NCI-H748 (cell line): ENCODE measurements around the gene FAIM2.
A peak's percentile ranks its signal among the peaks of the same experiment; 100 is the strongest.

Experiments
- DNase-seq: peaks from one replicate; lab custom pipeline; 2025; ENCODE audit not compliant: unreplicated experiment; lab: John Stamatoyannopoulos, UW

FAIM2 gene

GRCh38 chr12:49827401-49828099 is 76.2 kb downstream of the FAIM2 start:
- DNase-seq, result peak; percentile 73

- DNase-seq, result no peak
Measured at GRCh38 chr12:49827051-49827400, 76.7 kb downstream of the FAIM2 start.

- no peak for DNase-seq
Measured at GRCh38 chr12:49825971-49826421, 77.7 kb downstream of the FAIM2 start.

GRCh38 chr12:49825360-49825970 is 78.2 kb downstream of the FAIM2 start:
- DNase-seq, result no peak

GRCh38 chr12:49824895-49825294 is 78.8 kb downstream of the FAIM2 start:
- DNase-seq, result no peak

- DNase-seq, result no peak
Measured at GRCh38 chr12:49824416-49824815, 79.3 kb downstream of the FAIM2 start.

- no peak for DNase-seq
Measured at GRCh38 chr12:49823951-49824350, 79.7 kb downstream of the FAIM2 start.

GRCh38 chr12:49823350-49823749 is 80.3 kb downstream of the FAIM2 start:
- DNase-seq, result no peak

- DNase-seq, result no peak
Measured at GRCh38 chr12:49821373-49822287, 82.1 kb downstream of the FAIM2 start.

GRCh38 chr12:49819786-49820185 is 83.9 kb downstream of the FAIM2 start:
- DNase-seq, result no peak

- DNase-seq, result no peak
Measured at GRCh38 chr12:49818241-49818895, 85.3 kb downstream of the FAIM2 start.
